GM19397 (cell line): ENCODE results near the gene CXCR3.
"Not testable (repeated sequence)": the region's sequence is repeated elsewhere in the genome, so short reads cannot be mapped to it uniquely, and the experiment has no call there.

Source experiments
- ATAC-seq: cut with Tn5 transposase; IDR thresholded peaks from one replicate; pipeline ENCODE4 v1.9.1; 2021; ENCODE audit warnings: mild to moderate bottlenecking, moderate library complexity; ENCODE audit not compliant: unreplicated experiment

CXCR3 gene

GRCh38 chrX:71618303-71618721, at the start of gene CXCR3:
Gene CXCR3, minus strand, starts transcription at chrX:71618511. Its CDS starts 62 bp downstream, at chrX:71618449.
- ATAC-seq = peak; percentile 57

DNA sequence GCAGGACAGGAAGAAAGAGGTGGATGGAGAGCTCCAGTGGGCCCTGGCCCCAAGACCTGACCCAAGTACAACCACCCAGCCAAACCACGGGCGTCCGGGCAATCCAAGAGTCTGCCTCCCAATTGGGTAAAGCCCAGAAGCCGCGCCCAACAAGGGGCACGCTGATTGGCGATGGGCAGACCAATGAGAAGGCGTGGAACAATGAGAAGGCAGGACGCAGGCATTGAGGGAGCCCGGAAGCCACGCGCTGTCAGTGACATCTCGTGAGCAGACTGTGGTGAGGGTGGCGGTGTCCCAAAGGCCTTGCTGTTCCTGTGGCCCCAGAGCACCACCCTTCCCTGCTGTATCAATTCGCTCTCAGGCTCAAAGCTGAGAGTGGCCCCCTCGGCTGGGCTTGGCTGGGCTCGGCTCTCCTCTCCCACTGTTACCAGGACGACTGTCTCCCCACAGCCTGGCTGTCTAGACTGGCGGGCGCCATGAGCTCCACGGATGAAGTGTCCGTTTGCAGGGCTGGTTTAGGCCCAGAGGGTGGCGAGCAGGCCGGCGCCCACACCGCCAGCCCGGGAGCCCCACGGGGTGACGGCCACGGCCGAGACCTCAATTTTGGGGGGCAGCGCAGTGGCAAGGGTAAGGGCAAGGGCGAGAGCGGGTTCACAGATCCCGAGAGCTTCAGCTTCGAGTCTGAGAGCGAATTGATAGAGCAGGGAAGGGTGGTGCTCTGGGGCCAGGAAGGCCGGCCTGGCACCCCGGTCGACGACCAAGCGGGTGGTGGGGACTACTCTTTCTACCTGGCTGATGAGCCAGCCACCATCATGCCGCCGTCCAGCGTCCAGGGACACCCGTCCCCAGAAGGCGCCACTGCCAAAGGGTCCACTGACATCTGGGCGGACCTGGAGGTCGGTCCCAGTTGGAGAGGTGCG, 49.3 kb upstream of the CXCR3 start, which contains the start of gene LOC101059915:
LOC101059915 (plus strand) TSS at position 219 of the 920 bp plus-strand sequence.
- ATAC-seq = no peak

DNA sequence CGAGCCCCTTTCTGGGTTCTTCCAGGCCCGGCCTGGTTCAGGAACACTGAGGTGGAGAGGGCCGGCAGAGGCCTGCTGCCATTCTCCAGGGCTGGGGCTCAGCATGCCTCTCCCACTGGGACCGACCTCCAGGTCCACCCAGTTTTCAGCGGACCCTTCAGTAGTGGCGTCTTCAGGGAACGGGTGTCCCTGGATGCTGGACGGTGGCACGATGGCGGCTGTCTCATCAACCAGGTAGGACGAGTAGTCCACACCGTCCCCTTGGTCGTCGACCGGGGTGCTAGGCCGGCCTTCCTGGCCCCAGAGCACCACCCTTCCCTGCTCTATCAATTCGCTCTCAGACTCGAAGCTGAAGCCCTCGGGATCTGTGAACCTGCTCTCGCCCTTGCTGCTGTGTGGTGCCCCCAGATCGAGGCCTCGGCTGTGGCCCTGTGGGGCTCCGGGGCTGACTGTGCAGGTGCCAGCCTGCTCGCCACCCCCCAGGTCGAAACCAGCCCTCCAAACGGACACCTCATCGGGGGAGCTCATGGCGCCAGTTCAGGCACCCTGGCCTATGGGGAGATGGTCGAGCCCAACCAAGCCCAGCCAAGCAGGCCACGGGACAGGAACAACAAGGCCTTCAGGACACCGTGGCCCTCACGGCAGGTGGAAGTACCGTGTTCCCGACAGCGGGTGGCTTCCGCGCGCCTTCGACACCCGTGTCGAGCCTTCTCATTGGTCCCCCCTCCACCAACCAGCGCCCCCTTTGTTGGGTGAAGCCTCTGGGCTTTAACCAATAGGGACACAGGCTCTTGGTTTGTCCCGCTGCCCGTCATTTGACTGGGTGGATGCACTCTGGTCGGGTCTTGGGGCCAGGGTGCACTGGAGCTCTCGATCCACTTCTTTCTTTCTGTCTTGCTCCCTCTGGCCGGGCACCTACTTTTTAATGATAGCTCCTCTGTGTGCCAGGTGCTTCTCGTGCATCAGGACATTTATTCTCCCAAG, 48.2 kb upstream of the CXCR3 start:
- ATAC-seq = no peak

DNA sequence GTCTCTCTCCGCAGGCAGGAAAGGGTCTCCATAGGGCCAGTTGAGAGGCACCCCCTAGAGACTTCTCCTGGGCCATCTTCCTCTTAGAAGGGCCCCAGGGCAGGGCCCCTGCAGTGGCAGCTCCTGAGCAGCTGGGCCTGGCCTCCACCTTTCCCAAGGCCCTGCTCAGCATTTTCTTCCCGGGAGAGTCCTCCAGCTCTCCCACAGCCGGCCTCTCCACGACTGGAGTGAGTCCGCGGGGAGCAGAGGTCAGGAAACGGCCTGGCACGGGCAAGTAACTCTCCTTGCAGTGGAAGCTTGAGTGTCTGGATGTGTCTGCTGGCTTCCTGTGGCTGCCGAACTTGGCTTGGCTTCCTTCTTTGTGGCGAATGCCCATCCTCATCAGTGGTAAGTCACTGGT, 47.4 kb upstream of the CXCR3 start:
- no peak for ATAC-seq

DNA sequence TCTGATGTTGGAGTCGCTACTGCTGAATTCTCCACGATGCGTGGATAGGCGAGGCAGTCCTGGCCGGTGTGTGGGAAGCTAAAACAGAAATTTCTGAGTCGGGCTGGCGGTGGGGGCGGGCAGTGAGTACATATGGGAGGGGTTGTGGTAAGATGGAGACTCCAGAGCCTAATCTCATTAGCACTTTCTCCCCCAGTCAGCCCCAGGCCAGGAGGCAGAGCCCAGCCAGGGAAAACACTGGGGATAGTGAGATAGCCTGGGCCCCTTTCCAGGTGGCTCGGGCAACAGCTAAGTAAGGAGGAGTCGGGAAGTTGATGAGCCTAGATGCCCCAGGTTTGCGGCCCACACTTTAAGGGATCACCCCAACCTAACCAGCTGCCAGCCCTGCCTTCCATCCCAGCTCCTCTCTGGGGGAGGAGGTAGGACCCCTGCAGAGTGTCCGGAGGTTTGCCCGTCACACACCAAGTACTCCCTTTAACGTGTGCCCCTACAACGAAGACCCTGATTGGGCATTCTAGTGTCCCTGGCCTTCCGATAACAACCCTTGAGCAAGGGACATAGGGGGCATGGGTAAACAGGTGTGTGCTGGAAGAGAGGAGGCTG, 46.7 kb upstream of the CXCR3 start:
- ATAC-seq = no peak

GRCh38 chrX:71664202-71664601, 45.9 kb upstream of the CXCR3 start:
- ATAC-seq = not testable (repeated sequence)

DNA sequence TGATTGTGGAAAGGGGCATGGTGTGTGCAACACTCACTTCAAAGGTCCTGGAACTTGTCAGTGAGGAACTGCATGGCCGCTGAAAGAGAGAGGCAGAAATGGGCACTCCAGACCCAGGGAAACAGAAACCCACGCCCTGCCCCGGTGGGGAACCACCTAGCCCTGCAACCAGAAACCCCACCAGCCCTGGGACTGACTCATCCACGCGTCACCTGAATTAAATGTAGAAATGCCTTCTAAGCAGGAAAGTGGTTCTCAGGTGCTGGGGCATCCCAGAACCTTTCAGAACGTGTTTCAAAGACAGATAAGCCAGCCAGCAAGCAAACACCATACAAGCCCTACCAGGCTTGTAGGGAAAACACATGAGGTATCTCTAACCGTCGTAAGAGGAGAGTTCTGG, 44.9 kb upstream of the CXCR3 start:
- not testable (repeated sequence) for ATAC-seq

- ATAC-seq = not testable (repeated sequence)
These were observed 44.3 kb upstream of the CXCR3 start for GRCh38 chrX:71662654-71663053.

- no peak for ATAC-seq
These were observed 43.6 kb upstream of the CXCR3 start for GRCh38 chrX:71661919-71662318.

DNA sequence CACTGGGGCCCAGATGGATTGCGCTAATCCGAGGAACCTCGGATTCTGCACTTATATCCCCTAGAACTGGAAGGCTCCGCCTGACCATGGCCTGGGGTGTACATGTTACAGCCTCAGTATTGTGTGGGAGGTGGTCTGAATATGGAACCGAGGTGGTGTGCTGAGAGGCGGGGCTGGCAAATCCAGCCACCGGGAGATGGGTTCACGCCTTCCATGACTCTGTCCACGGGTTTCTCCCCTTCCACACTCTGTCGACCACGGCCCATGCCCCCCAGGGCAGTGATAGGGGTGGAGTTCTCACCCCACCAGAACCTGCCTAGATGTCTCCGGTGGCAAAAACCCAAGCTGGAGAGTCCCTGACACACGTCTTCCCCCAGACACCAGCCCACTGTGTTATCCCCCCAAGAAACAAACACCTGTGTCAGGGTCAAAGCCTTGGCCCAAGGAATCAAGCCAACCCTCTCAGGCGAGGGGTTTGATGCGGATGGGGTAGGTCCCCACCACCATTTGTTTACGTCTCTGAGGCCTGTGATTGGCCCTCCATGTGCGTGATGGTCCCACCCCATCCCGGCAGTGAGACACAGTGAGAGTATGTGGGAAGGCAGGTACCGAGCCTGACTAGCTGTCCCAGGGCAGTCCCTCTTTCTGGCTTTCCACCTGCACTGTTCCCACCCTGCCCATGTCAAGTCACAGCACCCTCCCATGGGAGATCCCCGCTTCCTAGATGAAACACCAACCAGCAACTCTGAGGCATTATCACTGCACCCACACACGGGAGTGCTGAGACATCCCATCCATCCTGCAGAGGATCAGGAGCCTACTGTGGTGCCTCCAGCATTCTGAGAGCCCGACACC, 42.5 kb upstream of the CXCR3 start:
- ATAC-seq = no peak

DNA sequence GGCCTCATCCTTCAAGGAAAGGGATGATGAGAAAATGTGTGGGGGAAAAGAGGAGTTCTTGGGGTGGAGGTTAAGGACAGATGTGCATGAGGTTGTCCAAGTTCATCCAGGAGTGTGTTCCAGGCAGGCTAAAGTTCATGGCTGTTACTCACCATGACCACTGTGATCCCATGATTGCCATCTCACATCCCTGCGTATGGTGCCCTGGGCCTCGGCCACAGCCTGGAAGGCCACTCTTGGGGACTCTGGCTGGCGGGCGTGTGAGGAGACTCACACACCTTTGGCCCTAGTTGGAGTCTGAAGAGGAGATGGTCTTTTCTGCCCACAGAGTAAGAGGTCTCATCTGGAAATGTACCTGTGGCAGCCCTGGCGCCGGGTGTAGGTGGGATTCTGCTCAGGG, 41.6 kb upstream of the CXCR3 start:
- no peak for ATAC-seq

- ATAC-seq = no peak
These were observed 41.0 kb upstream of the CXCR3 start for GRCh38 chrX:71659342-71659741.

DNA sequence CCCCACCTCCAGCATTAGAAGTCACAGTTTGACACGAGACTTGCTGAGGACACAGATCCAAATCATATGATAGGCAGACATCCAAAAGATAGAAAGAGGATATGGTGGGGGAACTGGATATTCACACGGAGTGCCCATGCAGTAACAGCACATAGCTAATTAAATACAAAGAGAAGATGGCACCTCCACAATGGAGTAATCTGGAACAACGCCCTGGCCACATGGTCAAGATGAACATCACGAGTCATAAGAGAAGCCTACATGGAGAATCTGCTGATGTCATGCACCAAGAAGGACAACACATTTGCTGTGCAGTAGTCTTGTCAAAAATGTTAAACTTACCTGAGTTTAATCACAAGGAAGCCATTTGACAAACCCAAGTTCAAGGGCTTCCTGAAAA, 39.0 kb upstream of the CXCR3 start:
- no peak for ATAC-seq

DNA sequence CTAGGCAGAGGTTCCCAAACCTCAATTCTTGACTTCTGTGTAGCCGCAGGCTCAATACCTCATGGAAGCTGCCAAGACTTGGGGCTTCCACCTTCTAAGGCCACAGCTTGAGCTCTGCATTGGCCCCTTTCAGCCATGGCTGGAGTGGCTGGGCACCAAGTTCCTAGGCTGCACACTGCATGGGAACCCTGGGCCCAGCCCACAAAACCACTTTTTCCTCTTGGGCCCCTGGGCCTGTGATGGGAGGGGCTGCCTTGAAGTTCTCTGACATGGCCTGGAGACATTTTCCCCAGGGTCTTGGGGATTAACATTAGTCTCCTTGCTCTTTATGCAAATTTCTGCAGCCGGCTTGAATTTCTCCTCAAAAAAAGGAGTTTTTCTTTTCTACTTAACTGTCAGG, 35.0 kb upstream of the CXCR3 start:
- no peak for ATAC-seq

GRCh38 chrX:71652405-71652804, 34.1 kb upstream of the CXCR3 start:
- ATAC-seq = no peak

DNA sequence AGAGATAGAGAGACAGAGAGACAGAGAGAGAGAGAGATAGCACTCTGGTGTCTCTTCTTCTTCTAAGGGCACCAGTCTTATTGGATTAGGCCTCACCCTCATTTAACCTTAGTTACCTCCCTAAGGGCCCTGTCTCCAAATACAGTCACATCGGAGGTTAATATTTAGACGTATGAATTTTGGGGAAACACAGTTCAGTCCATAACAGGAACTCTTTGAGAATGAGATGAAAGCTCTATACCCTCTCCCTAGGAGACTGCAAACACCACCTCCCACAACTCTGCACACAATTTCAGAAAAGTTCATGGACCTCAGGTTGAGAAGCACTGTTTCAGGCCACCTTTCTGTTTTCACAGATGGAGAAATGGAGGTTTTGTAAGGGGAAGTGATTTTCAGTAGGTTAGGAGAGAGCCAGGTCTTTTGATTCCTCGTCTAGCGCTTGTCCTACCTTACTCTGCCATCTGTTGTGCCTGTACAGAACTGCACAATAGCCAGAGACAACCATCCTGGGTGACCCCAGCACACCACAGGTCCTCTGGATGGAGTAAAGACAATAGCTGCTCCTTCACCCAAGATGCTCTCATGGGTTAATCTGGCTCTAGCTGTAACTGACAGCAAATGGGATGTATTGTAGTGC, 32.1 kb upstream of the CXCR3 start:
- peak; percentile 76 for ATAC-seq

DNA sequence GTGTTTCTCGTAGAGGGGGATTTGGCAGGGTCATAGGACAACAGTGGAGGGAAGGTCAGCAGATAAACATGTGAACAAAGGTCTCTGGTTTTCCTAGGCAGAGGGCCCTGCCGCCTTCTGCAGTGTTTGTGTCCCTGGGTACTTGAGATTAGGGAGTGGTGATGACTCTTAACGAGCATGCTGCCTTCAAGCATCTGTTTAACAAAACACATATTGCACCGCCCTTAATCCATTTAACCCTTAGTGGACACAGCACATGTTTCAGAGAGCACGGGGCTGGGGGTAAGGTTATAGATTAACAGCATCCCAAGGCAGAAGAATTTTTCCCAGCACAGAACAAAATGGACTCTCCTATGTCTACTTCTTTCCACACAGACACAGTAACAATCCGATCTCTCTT, 26.1 kb upstream of the CXCR3 start:
- ATAC-seq = not testable (repeated sequence)

DNA sequence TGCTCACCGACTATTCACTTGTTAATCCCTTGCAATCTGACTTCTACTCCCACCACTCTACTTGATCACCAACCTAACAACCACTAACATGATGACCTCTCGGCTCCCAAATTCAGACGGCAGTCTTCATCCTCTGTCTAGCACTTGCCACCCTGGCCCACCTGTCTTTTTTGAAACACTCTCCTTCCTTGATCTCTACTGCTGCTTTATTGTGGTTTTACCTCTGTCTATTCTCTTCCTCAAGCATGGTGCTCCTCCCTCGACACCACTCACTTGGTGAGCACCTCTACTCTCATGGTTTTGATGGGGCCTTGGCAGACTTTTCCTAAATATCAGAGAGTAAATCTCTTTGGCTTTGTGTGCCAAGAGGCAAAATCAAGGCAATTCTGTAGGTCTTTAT, 21.7 kb upstream of the CXCR3 start:
- no peak for ATAC-seq

DNA sequence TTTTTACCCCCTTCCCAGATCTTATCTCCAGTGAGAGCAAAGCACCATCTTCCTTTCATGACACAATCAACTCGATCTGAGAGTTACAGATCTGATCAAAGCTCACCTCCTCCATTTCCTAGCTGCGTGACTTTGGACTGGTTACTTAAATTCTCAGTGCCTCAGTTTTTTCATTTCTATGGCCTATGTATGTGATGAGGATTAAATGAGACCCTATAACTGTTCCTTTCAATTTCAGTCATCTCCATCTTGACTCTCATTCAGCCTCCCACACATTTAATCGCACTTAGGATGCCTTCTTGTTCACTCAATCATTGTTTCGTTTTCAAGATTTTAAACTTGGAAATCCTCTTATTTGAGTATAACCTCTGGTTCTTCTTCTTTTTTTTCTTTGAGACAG, 20.1 kb upstream of the CXCR3 start:
- no peak for ATAC-seq

- ATAC-seq = no peak
These were observed 19.5 kb upstream of the CXCR3 start for GRCh38 chrX:71637848-71638247.
